Common myeloid progenitor, CD34-positive (primary cell): Measurements from ENCODE around the gene GARS1.

Experiments used
- CTCF ChIA-PET: fragments of 350-600 bp; sonication (Branson Sonifier 250); formaldehyde crosslinking; loops from one replicate; lab custom pipeline; 2021; ENCODE audit warnings: antibody characterized with exemption; lab: Charles Lee
- POLR2A ChIA-PET: fragments of 350-600 bp; sonication (Branson Sonifier 250); formaldehyde crosslinking; loops from one replicate; lab custom pipeline; 2021; ENCODE audit warnings: antibody characterized with exemption; lab: Charles Lee
- DNase-seq, 3 donors: peaks; one replicate each; pipeline versions ENCODE4 v3.0.0 to v3.0.0-alpha.2; 2013
- H3K27ac ChIP-seq, 2 experiments: 1 replicate in 1 of 2; 2 replicates in 1 of 2; pipeline ENCODE4 v1.7.0; 2013; ENCODE audit warnings: inconsistent platforms in 2 of 2, low read length in 2 of 2, mild to moderate bottlenecking in 2 of 2, low read depth in 1 of 2, moderate library complexity in 1 of 2; ENCODE audit not compliant: severe bottlenecking in 2 of 2, insufficient read depth in 1 of 2, poor library complexity in 1 of 2
- H3K27me3 ChIP-seq, 5 experiments: replicated peaks in 2 of 5; 1 replicate in 3 of 5; 2 replicates in 2 of 5; pipeline versions ENCODE4 v1.6.1 to v1.7.0; 2013; ENCODE audit warnings: low read length in 4 of 5, mild to moderate bottlenecking in 2 of 5, moderate library complexity in 2 of 5, inconsistent platforms in 1 of 5; ENCODE audit not compliant: insufficient read depth in 5 of 5, control insufficient read depth in 4 of 5
- H3K36me3 ChIP-seq, 4 experiments: 1 replicate in 2 of 4; 2 replicates in 2 of 4; pipeline versions ENCODE4 v1.6.1 to v1.7.0; 2013; ENCODE audit warnings: low read length in 3 of 4, control low read depth in 1 of 4, mild to moderate bottlenecking in 1 of 4; ENCODE audit not compliant: control insufficient read depth in 4 of 4, insufficient read depth in 4 of 4
- H3K4me1 ChIP-seq, 4 experiments: 1 replicate in 3 of 4; 2 replicates in 1 of 4; pipeline versions ENCODE4 v1.6.1 to v1.7.1; 2013; ENCODE audit warnings: low read length in 3 of 4, mild to moderate bottlenecking in 3 of 4, control low read depth in 1 of 4, inconsistent platforms in 1 of 4, moderate library complexity in 1 of 4; ENCODE audit not compliant: control insufficient read depth in 4 of 4, insufficient read depth in 4 of 4; ENCODE audit errors: control extremely low read depth in 1 of 4
- H3K4me3 ChIP-seq, 7 experiments: 1 replicate in 4 of 7; 2 replicates in 3 of 7; pipeline versions ENCODE4 v1.5.1 to v1.7.0; 2013; ENCODE audit warnings: mild to moderate bottlenecking in 7 of 7, low read length in 6 of 7, moderate library complexity in 6 of 7, inconsistent platforms in 2 of 7, low read depth in 2 of 7, control low read depth in 1 of 7; ENCODE audit not compliant: insufficient read depth in 4 of 7, control insufficient read depth in 1 of 7; ENCODE audit errors: extremely low read depth in 1 of 7
- H3K9me3 ChIP-seq, 5 experiments: 1 replicate in 4 of 5; 2 replicates in 1 of 5; pipeline versions ENCODE4 v1.6.1 to v1.7.1; 2013; ENCODE audit warnings: low read length in 4 of 5, mild to moderate bottlenecking in 2 of 5, inconsistent platforms in 1 of 5, low read depth in 1 of 5, moderate library complexity in 1 of 5; ENCODE audit not compliant: control insufficient read depth in 4 of 5, insufficient read depth in 2 of 5; ENCODE audit errors: control extremely low read depth in 1 of 5
- WGBS: methylation state at CpG from one replicate; pipeline ENCODE4 v1.1.5; 2013; ENCODE audit not compliant: insufficient coverage; 5-methylcytosine and 5-hydroxymethylcytosine counted together

The GARS1 gene

DNA sequence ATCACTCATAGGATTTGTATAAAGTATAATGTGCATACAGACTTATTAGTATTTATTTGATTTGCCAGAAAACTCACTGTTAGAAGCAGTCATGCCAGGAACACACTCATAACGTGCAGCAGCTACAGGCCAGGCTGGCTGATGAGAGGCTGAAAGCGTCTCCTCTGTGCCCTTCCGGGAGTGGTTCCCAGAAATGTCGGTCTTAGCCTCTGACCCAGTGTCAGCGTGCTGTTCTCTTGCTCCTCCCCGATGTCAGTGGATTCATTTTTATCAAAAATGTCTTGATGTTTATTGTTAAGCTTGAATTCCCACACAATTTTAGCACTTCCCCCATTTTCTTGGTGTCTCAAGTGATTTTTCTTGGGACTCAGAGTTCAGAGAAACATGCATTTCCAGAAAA is 33.3 kb upstream of the GARS1 start:
- 100% methylated on average over 2 of the region's 6 CpGs for WGBS
- DNase-seq, result no peak
- ChIA-PET CTCF (interaction anchor here (0.6 to 13.6 kb wide), 5 partner anchors 11 to 287 kb away, joined by 3 to 176 read pairs (median 5); no protein-coding TSS in a partner anchor), POLR2A (no interaction called here)
- peaks cover 5 to 34% (median 19%) of the 10 kb centered on the region in 4 experiments for H3K36me3 ChIP-seq
- no peak overlapping the region for H3K27ac ChIP-seq
- H3K9me3 ChIP-seq, result no peaks in the 10 kb centered on the region
- H3K27me3 ChIP-seq, result no peaks in the 10 kb centered on the region
- H3K4me1 ChIP-seq, result no peaks in the 10 kb centered on the region
- H3K4me3 ChIP-seq, result no peak overlapping the region

- Histone ChIP-seq H3K4me1 (no peaks in the 10 kb centered on the region), H3K27ac (no peak overlapping the region), H3K4me3 (no peak overlapping the region), H3K9me3 (no peaks in the 10 kb centered on the region), H3K36me3 (peaks cover 10 to 37% (median 22%) of the 10 kb centered on the region in 4 experiments), H3K27me3 (no peaks in the 10 kb centered on the region)
- WGBS, result 90% methylated on average over 2 of the region's 6 CpGs
- POLR2A ChIA-PET, result no interaction called here
- no peak for DNase-seq
- CTCF ChIA-PET, result interaction anchor here (0.5 to 13.6 kb wide), 7 partner anchors 12 to 355 kb away, joined by 3 to 176 read pairs (median 7); no protein-coding TSS in a partner anchor
Observed at GRCh38 chr7:30562498-30562897, 32.2 kb upstream of the GARS1 start.

- DNase-seq, result no peak
- Histone ChIP-seq H3K4me3 (no peak overlapping the region), H3K27ac (no peak overlapping the region), H3K4me1 (no peaks in the 10 kb centered on the region), H3K9me3 (no peaks in the 10 kb centered on the region), H3K27me3 (no peaks in the 10 kb centered on the region), H3K36me3 (peaks cover 10 to 41% (median 23%) of the 10 kb centered on the region in 4 experiments)
- ChIA-PET POLR2A (no interaction called here), CTCF (interaction anchor here (0.5 to 13.6 kb wide), 9 partner anchors 12 to 355 kb away, joined by 3 to 176 read pairs (median 7); no protein-coding TSS in a partner anchor)
- 96% methylated on average over 8 of the region's 8 CpGs for WGBS
Observed at GRCh38 chr7:30562909-30563308, 31.8 kb upstream of the GARS1 start.

DNA sequence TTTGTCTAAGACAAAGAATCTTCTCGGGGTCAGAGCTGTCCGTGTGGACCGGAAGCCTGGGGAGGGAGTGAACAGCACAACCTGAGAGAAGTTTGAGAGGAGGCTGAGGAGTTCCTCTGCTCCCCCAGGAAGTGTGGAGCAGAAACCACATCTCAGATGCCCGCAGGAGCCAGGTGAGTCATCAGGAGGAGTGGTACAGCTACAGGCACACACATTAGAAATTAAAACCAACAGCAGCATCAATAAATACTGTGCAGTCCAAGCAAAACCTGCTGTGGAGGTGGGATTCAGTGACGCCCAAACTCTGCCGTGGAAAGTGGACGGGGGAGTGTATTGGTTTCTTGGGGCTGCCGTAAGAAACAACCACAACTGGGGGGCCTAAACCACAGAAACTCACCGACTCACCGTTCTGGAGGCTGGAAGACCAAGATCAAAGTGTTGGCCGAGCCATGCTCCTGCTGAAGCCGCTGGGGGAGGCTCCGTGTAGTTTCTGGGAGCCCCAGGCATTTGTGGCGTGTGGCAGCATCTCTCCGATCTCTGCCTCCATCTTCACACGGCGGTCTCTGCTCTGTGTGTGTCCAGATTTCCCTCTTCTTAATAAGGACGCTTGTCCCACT is 31.2 kb upstream of the GARS1 start:
- Histone ChIP-seq H3K4me1 (no peaks in the 10 kb centered on the region), H3K4me3 (no peak overlapping the region), H3K27me3 (no peaks in the 10 kb centered on the region), H3K36me3 (peaks cover 12 to 46% (median 23%) of the 10 kb centered on the region in 4 experiments), H3K9me3 (no peaks in the 10 kb centered on the region), H3K27ac (no peak overlapping the region)
- 96% methylated on average over 17 of the region's 18 CpGs for WGBS
- POLR2A ChIA-PET, result no interaction called here
- CTCF ChIA-PET, result interaction anchor here (0.7 to 13.6 kb wide), 25 partner anchors 10 to 643 kb away, joined by 3 to 176 read pairs (median 4); no protein-coding TSS in a partner anchor
- DNase-seq, result no peak

DNA sequence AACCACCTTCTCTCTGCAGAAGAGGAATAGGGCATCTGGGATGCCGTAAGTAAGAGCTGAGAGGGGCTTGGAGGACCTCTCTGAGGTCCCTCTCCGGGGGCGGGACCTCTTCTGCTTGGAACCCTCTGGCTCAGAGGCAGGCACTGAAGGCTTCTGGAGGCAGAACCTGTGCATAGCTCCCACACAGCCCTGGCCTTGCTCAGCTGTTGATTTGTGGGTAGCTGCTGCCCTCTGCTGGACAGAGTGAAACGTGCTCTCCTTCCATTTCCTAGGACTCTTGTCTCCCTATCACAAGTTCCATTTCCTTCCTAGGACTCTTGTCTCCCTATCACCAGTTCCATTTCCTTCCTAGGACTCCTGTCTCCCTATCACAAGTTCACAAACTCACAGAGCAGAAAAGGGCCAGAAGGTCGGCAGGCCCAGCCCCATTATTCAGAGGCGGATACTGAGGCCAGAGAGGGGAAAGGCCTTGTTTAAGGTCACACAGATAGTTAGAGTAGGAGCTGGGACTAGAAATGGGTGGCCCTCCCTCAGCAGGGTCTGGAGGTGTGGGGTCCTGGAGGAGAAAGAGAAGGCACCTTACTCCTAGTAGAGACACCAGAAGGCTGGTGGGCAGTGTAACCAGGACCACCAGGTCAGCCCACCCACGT is 30.3 kb upstream of the GARS1 start:
- no peak overlapping the region for H3K4me3 ChIP-seq
- no peaks in the 10 kb centered on the region for H3K4me1 ChIP-seq
- CTCF ChIA-PET, result interaction anchor here (0.7 to 13.6 kb wide), 30 partner anchors 9 to 644 kb away, joined by 3 to 176 read pairs (median 4); no protein-coding TSS in a partner anchor
- peaks cover 12 to 46% (median 23%) of the 10 kb centered on the region in 4 experiments for H3K36me3 ChIP-seq
- no peaks in the 10 kb centered on the region for H3K27me3 ChIP-seq
- WGBS, result 58% methylated on average over 7 of the region's 7 CpGs
- DNase-seq, result peak; percentile 76 to 87 (median 79)
- POLR2A ChIA-PET, result no interaction called here
- H3K9me3 ChIP-seq, result no peaks in the 10 kb centered on the region
- H3K27ac ChIP-seq, result no peak overlapping the region

DNA sequence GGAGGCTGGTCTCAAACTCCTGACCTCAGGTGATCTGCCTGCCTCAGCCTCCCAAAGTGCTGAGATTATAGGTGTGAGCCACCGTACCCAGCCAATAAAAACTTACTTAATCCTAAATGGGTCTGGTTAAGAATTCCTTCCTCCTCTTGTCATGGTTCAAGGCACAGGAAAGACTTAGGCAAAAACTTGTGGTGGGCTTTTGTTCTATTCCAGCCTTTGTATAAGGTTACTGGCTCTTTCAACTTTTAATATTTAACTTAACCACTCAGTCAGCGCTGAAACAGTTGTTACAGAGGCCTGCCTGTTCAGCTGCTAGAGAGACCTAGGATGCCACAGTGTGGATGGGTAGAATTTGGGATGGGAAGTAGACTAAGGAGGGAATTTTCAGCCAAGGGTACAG is 28.1 kb upstream of the GARS1 start:
- no peak for DNase-seq
- Histone ChIP-seq H3K27me3 (no peaks in the 10 kb centered on the region), H3K4me3 (no peak overlapping the region), H3K27ac (no peak overlapping the region), H3K36me3 (peaks cover 13 to 51% (median 22%) of the 10 kb centered on the region in 4 experiments), H3K4me1 (no peaks in the 10 kb centered on the region), H3K9me3 (peaks cover 0 to 1% (median 0%) of the 10 kb centered on the region in 5 experiments)
- ChIA-PET POLR2A (no interaction called here), CTCF (interaction anchor here (2.8 to 13.6 kb wide), 2 partner anchors 12 to 16 kb away, joined by 17 to 176 read pairs; no protein-coding TSS in a partner anchor)
- WGBS, result no CpG with 5 or more reads among the region's 2 CpGs

GRCh38 chr7:30567081-30567480 is 27.6 kb upstream of the GARS1 start:
- H3K4me1 ChIP-seq, result no peaks in the 10 kb centered on the region
- no peak overlapping the region for H3K4me3 ChIP-seq
- peaks cover 13 to 48% (median 20%) of the 10 kb centered on the region in 4 experiments for H3K36me3 ChIP-seq
- H3K27ac ChIP-seq, result no peak overlapping the region
- no peak for DNase-seq
- ChIA-PET POLR2A (no interaction called here), CTCF (interaction anchor here (13.6 kb wide), 1 partner anchor 16 kb away, joined by 176 read pairs; no protein-coding TSS in a partner anchor)
- no peaks in the 10 kb centered on the region for H3K27me3 ChIP-seq
- 94% methylated on average over 3 of the region's 4 CpGs for WGBS
- peaks cover 0 to 1% (median 0%) of the 10 kb centered on the region in 5 experiments for H3K9me3 ChIP-seq
